ENCODE measurements around the gene DOK3.

DNA sequence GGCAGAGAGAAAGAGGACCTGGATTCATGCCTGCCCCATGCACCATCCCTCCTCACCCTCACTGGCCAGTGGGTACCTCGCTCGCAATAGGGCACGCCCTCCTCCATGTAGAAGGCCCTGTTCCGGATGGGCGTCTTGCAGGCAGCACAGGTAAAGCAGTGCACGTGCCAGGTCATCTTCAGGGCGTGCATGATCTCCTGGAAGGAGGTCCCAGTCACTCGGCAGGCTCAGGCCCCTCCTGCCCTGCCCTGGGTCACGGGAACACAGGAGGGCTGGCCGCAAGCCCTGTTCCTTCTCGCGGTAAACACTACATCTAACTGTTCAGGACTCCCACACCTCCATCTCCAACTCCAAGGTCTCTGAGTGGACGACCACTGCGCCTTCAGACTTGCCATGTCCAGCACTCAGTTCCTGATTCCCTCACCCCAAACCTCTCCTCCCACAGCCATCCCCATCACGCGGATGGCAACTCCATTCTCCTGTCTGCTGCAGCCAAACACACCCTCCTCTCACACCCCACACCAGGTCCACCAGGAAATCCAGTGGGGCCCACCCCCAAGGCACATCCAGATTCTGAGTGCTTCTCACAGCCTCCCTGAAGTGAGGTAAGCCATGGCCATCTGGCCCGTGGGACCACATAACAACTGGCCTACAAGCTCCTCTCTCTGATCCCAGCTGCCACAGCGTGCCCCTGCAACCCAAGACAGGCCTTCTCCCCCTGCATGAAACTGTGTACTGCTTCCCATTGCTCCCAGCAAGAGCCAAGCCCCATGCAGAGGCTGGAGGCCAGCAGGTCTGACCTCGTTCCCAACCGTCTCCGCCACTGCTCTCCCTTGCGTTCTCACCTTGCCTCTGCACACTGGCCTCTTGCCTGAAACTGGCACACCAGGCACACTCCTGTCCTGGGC is 25.4 kb downstream of the DOK3 start:
- TF ChIP-seq CTCF (conservative IDR thresholded peaks at IDR 0.05) = no peak
- no peak for TF ChIP-seq ZFX (IDR thresholded peaks at IDR 0.05)
